Vagina (tissue), 2 donors: ENCODE results near the gene EHBP1.

ENCODE experiments used
- CTCF ChIP-seq, 3 experiments: fragments of 450-650 bp in 2 of 3; fragments of 200-600 bp in 1 of 3; sonication (generic) in 1 of 3; IDR thresholded peaks; one replicate each; pipeline ENCODE4 v1.5.1; 2017 to 2019; ENCODE audit warnings: antibody characterized with exemption in 3 of 3, mild to moderate bottlenecking in 2 of 3, moderate library complexity in 2 of 3
- POLR2A ChIP-seq, 2 donors: fragments of 450-650 bp; IDR thresholded peaks; one replicate each; pipeline ENCODE4 v1.6.1; 2017; ENCODE audit warnings: antibody characterized with exemption in 2 of 2, mild to moderate bottlenecking in 2 of 2, moderate library complexity in 2 of 2

- TF ChIP-seq CTCF (IDR thresholded peaks at IDR 0.05) (no peak), POLR2A (IDR thresholded peaks at IDR 0.05) (no peak)
Measured at GRCh38 chr2:63092401-63092800, 386.9 kb downstream of the EHBP1 start.
